Measurements from ENCODE around the gene TCEANC.

The TCEANC gene

DNA sequence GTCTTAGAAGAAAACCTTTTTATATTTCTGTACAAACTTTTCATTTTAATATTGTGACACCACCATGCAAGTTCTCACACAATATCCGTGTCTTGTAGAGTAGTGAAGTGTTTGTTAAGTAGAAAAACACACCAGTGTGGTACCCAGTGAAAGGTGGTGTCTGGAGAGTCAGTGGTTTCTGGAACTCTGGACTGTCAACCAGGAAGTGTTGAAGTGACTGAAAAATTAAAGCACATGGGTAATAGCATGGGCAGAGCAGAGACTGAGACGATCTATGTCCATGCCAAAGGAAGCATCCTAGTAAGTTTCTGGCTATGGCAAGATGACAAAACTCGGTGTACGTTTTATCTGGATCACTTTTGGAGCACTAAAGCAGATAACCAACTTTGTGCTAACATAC is 58.2 kb downstream of the TCEANC start:
- no peaks in the 10 kb centered on the region for H3K9me3 Mint-ChIP-seq
- H3K36me3 Mint-ChIP-seq, result peaks cover 6% of the 10 kb centered on the region
- H3K27ac Mint-ChIP-seq, result no peak overlapping the region
- no peak overlapping the region for H3K4me3 Mint-ChIP-seq
- DNase-seq (ENCODE audit: low spot score in 2 of 2), result no peak
- H3K27me3 Mint-ChIP-seq, result no peaks in the 10 kb centered on the region
- H3K4me1 Mint-ChIP-seq, result peaks cover 5% of the 10 kb centered on the region
- no peak for ATAC-seq (ENCODE audit: low read depth)

Measured in memory B cell (primary cell).